ENCODE data around the gene DOCK10.

- TF ChIP-seq POLR2A (IDR thresholded peaks at IDR 0.05), result no peak
- no peak for TF ChIP-seq CTCF (IDR thresholded peaks at IDR 0.05)
Measured at GRCh38 chr2:224769489-224769888, 272.8 kb downstream of the DOCK10 start.

Measured in testis (tissue), 2 donors.